WI38 (cell line): ENCODE results near the gene VKORC1.

ENCODE experiments used
- H3K4me3 ChIP-seq: 2 replicates; pipeline ENCODE4 v1.5.1; 2011; ENCODE audit warnings: low read depth, mild to moderate bottlenecking, control low read depth, low read length
- CTCF ChIP-seq: IDR thresholded peaks from 2 replicates; pipeline ENCODE4 v1.5.1; 2012; ENCODE audit warnings: low read depth, mild to moderate bottlenecking, control low read depth, low read length

The VKORC1 gene

GRCh38 chr16:31133046-31133501, 38.5 kb upstream of the VKORC1 start:
- H3K4me3 ChIP-seq: no peak overlapping the region
- no peak for TF ChIP-seq CTCF

- TF ChIP-seq CTCF: no peak
- H3K4me3 ChIP-seq: no peak overlapping the region
Observed at GRCh38 chr16:31132303-31132979, 37.8 kb upstream of the VKORC1 start.

GRCh38 chr16:31131841-31132271, 37.3 kb upstream of the VKORC1 start:
- no peak overlapping the region for H3K4me3 ChIP-seq
- no peak for TF ChIP-seq CTCF

GRCh38 chr16:31131416-31131815, 36.8 kb upstream of the VKORC1 start:
- H3K4me3 ChIP-seq: no peak overlapping the region
- no peak for TF ChIP-seq CTCF

- H3K4me3 ChIP-seq: no peak overlapping the region
- TF ChIP-seq CTCF: no peak
Observed at GRCh38 chr16:31130899-31131298, 36.3 kb upstream of the VKORC1 start.

GRCh38 chr16:31130336-31130891, 35.8 kb upstream of the VKORC1 start:
- no peak overlapping the region for H3K4me3 ChIP-seq
- no peak for TF ChIP-seq CTCF

- TF ChIP-seq CTCF: no peak
- no peak overlapping the region for H3K4me3 ChIP-seq
Observed at GRCh38 chr16:31129568-31130335, 35.2 kb upstream of the VKORC1 start.
